NCI-H1436 treated with DMSO at 0.1 percent for 48 hours (cell line): Measurements from ENCODE around the gene TET3.
A peak's percentile ranks its signal among the peaks of the same experiment; 100 is the strongest.

Source experiments
- DNase-seq: peaks from one replicate; lab custom pipeline; 2025; lab: John Stamatoyannopoulos, UW

Gene TET3

DNA sequence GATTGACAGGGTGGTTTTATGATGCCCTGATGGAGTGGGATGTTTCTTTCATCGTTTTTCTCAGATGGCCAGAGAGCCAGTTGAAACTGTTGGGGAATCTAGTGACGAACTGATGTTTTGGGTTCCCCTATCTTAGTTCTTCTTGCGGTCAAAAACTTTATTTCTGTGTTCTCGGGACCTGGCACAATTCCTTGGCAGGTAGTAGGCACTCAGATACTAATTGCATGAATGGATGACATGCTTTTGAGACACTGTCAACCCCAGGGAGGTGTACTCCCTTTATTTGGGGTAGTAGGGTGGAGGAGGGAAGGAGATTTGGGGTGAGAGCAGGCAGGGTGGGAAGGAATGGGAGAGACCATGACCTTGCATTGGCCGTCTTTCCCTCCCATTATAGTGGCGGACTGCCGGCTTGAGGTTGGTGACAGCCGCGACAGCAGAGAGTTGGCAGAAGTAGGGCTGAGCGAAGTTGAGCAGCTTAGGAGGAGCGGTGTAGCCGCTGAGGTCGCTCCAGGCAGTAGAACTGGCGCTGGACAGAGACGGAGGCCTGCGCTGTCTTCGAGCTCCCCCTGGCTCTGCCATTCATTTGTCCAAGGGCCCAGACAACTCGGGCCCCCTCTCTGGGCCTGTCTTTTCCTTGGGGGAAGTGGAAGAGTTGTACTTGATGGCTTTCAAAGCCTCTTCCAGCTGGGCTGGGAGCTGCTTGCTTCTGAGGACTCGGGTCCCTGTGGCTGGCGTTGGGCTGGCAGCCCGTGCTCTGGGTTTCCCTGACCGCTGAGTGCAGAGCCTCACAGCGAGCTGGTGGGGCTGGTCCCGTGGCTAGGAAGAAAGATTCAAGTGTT, 2.6 kb downstream of the TET3 start:
- no peak for DNase-seq

DNA sequence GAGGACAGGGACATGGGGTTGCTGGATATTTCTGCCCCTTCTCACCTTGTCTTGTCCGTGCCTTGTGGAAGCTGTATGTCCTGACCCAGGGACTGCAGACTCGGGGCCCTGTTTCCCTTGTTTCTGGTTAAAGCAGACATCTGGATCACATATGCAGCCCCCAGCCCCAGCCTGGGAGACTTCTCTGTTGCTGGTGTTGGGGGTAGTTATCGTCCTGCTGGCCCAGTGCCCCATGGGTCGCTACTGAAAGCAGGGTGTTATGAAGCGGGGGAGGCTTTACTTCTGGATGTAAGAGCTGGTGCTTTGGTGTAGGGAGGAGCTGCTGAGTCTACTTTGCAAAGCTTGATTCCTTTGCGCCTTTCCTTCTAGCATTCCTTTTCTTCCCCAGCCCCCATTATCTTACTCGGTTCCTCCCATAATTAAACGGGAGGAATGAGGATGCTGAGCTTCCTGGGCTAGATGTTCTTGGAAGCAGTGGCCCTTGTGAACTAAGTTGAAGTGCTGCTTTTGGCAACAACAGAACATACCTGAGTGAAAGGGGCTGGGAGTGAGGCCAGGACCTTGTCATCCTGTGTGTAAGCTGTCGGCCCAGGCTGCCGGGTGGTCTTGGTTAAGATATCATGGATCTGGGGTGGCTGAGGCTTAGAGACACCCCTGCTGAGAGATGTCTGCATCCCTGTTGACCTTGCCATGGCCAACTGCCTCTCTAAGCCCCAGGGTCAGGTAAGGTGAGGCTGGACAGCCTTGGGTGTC, 3.4 kb downstream of the TET3 start:
- DNase-seq = no peak

DNA sequence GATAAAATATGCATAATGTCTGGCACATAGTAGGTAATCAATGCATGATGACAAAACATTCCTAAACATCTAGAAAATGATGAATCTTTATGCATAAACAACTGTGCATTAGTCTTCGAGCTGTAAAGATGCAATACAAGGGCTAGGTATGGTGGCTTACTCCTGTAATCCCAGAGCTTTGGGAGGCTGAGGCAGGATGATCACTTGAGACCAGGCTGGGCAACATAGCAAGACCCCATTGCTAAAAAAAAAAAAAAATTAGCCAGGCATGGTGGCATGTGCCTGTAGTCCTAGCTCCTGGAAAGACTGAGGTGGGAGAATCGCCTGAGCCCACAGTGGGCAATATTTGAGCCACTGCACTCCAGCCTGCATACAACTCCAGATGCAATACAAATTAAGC, 5.3 kb downstream of the TET3 start:
- no peak for DNase-seq

- DNase-seq = no peak
Measured at GRCh38 chr2:73990531-73990930, 5.8 kb downstream of the TET3 start.

DNA sequence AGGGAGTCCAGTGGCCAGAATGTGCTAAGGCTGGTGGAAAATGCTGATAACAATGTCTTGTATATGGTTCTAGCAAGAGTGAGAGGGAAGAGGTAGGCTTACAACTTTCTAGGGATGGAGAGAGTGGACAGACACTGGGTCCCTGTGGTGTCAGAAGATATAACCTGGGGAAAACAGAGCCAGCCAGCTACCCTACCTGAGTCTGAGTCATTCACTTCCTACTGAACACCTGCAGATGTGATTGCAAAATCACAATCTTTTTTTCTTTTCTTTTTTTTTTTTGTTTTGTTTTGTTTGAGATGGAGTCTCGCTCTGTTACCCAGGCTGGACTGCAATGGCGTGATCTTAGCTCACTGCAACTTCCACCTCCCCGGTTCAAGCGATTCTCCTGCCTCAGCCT, 7.3 kb downstream of the TET3 start:
- no peak for DNase-seq

GRCh38 chr2:73993376-73993775, 8.7 kb downstream of the TET3 start:
- DNase-seq = no peak

DNA sequence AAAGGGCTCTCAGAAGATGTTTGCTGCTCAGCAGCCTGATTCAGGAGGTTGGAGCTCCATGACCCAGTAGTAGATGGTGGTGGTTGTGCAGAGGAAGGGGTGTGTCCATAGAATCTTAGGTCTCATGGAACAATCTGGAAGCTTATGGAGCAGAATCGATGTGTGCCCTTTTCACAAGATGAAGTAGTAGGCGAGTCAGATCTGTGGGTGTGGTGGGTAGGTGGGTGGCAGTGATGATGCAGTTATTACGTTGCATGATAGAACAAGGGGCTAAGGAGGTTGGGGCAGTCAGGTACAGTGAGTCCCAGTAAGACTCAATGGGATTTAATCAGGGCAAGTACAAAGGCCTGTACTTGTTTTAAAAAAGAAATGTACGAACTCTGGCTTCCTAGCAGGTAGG, 9.1 kb downstream of the TET3 start:
- no peak for DNase-seq

- DNase-seq = no peak
Measured at GRCh38 chr2:73994178-73994831, 9.6 kb downstream of the TET3 start.

- DNase-seq = no peak
Measured at GRCh38 chr2:73995810-73996209, 11.1 kb downstream of the TET3 start.

DNA sequence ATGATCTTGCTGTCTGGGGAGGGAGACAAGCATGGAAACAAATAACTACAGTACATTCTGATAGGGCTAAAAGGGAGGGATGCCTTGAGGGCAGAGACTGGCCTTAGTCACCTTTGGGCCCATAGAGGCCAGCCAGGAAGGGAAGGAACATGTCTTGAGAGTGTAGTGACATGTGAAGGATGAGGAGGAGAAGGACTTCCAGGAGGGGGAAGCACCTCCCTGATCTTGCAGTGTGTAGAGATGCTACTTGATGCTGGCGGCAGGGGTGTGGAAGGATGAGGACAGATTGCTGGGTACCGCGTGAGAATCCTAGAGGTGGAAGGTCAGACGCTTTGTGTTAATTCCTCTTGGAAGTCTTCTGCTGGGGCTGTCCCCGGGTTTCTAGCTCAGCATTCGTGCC, 13.1 kb downstream of the TET3 start:
- DNase-seq = no peak

DNA sequence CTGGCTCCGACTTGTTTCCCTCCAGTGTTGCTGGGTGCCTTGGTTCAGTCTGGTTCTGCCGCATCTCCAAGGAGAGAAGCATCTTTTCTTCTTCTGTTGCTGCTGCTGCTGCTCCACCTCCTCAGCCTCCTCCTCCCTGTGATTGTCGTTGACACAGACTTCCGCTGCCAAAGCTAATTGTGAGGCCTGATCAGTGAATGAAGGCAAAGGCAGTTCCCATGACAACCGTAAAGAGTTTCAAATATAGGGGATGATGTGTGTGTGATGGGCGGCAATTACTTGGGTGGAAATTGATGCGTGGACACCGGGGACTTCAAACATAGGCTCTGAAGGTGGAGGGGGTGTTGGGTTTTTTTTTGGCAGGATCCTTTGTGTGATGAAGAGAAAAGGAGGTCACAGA, 13.7 kb downstream of the TET3 start:
- no peak for DNase-seq

- no peak for DNase-seq
Measured at GRCh38 chr2:73998933-73999332, 14.2 kb downstream of the TET3 start.

DNA sequence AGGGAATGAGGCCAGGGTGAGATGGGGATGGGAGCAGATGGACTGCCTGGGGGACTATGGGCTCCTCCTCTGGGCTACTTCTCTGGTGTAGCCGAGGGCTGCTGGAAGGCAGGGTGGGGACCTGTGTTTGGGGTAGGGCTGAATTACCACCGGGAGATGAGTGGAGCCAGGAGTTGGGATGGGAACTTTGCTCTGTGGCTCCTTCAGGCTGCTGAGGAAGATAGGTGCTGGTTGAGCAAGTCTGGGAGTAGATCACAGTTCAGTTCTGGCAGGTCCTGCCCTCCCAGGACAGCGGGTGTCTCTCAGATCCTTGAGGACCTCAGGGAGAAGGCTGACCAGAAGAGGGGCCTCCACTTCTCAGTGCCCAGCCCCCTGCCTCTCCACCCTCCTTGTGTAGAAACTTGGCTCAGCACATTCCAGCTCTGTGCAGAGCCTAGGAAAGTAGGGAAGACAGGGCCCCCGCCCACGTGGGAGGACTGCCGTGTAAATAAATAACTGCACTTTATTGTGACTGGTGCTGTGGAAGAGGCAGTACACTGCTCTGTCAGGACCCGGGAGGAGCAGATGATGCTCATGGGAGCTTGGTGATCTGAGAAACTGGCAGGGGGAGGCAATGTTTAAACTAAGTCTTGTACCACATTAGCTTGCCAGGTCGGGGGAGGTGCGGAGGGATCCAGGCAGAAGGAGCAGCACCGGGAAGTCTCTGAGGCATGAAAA, 15.3 kb downstream of the TET3 start:
- DNase-seq = no peak

DNA sequence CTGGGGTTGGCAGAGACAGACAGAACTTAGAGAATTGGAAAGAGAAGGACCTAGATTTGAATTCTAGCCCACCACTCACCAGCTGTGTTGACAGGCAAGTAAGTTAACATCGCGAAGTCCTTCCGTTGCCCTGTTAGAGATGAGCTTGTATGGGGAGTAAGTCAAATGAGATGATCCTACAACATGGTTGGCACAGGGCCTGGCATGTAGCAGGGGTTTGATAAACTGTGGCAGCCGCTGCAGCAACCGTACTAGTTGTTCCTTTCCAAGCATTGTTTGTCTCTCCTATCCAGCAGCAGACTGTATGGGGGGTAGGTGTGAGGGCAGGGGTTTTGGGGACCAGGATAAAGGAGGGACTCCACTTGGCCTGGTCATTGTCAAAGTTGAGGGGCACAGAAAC, 16.0 kb downstream of the TET3 start:
- DNase-seq = no peak

GRCh38 chr2:74001121-74001520, 16.4 kb downstream of the TET3 start:
- peak; percentile 13 for DNase-seq

DNA sequence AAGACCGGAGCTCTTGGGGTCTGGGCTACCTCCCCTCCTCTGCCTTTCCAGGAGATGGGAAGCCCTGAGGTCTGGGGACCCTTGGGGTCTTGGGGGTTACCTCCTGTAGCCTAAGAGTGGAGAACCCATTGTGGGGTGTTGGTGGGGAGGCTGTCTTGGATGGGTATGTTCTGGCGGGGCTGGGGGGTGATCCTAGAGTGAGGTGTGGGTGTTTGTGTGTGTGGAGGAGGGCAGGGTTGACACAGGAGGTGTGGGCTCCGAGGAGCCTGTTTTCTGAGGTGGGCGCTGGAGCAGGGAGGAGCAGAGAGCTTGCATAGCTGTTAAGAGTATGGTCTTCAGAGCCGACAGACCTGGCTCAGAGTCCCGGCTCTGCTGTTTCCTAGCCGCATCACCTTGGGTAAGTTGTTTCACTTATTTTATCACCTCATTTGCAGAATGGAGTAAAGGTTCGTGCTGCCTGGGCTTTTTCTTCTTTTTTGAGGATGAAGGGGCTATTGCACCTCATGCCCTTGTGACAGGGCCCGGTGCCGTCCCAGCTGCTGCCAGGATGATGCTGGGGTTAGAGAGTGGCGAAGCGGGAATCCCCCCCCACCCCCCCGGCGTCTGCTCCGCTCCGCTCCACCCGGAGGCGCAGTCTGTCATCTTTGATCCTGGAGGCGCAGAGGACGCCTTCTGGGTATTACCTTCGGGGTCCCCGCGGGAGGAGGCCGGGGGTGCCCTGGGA, 17.2 kb downstream of the TET3 start:
- DNase-seq = no peak

DNA sequence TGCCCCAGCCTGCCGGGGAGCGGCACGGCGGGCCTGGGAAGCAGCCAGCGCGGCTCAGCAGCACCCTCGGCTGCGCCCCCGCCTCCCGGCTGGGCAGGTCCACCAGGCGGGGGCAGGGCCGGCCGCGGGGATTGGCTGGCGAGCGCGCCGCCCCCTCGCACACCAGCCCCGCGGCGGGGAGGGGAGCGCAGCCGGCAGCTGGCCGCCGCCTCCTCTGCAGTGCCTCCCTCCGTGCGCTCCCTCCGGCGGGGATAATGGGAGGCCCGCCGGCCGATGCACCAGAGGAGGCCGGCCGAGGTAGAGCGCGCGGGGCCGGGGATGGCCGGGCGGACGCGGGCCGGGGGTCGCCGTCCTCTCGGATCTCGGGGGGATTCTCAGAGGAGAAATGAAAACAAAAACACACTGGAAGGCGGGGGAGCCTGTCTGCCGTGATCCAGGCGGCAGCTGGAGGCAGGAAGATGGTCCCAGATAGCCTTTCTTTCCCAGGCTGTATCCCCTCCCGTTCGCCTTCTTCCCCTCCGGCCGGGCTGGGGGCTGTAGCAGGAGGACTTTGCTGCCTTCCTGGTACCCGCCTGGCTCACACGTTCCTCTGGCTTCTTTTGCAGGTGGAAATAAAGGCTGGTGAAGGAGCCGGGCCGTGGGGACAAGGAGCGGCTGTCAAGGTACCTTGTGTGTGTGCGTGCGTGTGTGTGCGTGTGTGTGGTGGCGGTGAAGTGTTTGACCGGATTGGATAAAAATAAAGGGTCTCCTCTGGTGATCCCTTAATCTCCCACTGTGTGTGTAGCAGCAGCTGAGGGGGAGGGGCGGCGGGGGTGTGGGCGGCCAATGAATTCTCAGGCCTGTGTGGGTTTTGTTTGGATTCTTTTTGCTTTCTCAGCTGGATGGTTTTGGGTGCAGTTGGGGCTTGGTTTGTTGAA, 18.1 kb downstream of the TET3 start:
- DNase-seq = peak; percentile 25

GRCh38 chr2:74003494-74004211, 18.9 kb downstream of the TET3 start:
- no peak for DNase-seq

GRCh38 chr2:74004212-74005182, 19.8 kb downstream of the TET3 start:
- DNase-seq = no peak
